B cell (primary cell): Measurements from ENCODE around the gene TGFBRAP1. TPM values are rescaled to one million over a fixed set of nuclear protein-coding genes. Genes with fewer than 3 reads are reported as not detected.

Source experiments
- ATAC-seq: fragments of 200-7000 bp; cut with Tn5 transposase; one replicate; pipeline ENCODE4 v1.10.0; 2021; ENCODE audit warnings: low read depth, mild to moderate bottlenecking, moderate number of reproducible peaks, moderate library complexity
- CTCF ChIA-PET: fragments of 350-600 bp; sonication (Branson Sonifier 250); formaldehyde crosslinking; loops from one replicate; lab custom pipeline; 2021; ENCODE audit warnings: antibody characterized with exemption, inconsistent platforms; lab: Charles Lee
- POLR2A ChIA-PET: fragments of 350-600 bp; sonication (Branson Sonifier 250); formaldehyde crosslinking; loops from one replicate; lab custom pipeline; 2021; ENCODE audit warnings: antibody characterized with exemption; lab: Charles Lee
- DNase-seq: peaks from one replicate; pipeline ENCODE4 v3.0.0; 2013
- H2AFZ ChIP-seq: 2 replicates; pipeline ENCODE4 v1.6.1; 2012; ENCODE audit warnings: mild to moderate bottlenecking, low read depth, low read length; ENCODE audit not compliant: insufficient read depth, poor library complexity, severe bottlenecking
- H3K27ac ChIP-seq, 2 donors: 1 replicate in 1 of 2; 2 replicates in 1 of 2; pipeline ENCODE4 v1.5.1; 2012 to 2013; ENCODE audit warnings: low read length in 2 of 2, mild to moderate bottlenecking in 2 of 2, moderate library complexity in 1 of 2
- H3K27me3 ChIP-seq, 4 experiments: fragments of 200-600 bp in 1 of 4; sonication (generic) in 1 of 4; replicated peaks in 1 of 4; 1 replicate in 2 of 4; 2 replicates in 2 of 4; pipeline versions ENCODE4 v1.6.1 to v1.7.0; 2013 to 2016; ENCODE audit warnings: low read length in 3 of 4, mild to moderate bottlenecking in 2 of 4, mixed read lengths in 1 of 4, moderate library complexity in 1 of 4; ENCODE audit not compliant: insufficient read depth in 4 of 4, control insufficient read depth in 3 of 4; ENCODE audit errors: control extremely low read depth in 1 of 4
- H3K36me3 ChIP-seq, 2 experiments: replicated peaks in 1 of 2; 1 replicate in 1 of 2; 2 replicates in 1 of 2; pipeline versions ENCODE4 v1.6.1 to v1.7.1; 2013; ENCODE audit warnings: low read length in 1 of 2; ENCODE audit not compliant: insufficient read depth in 2 of 2, control insufficient read depth in 1 of 2; ENCODE audit errors: control extremely low read depth in 1 of 2, extremely low read depth in 1 of 2
- H3K4me1 ChIP-seq, 2 donors: fragments of 200-600 bp in 1 of 2; sonication (generic) in 1 of 2; 1 replicate in 1 of 2; 2 replicates in 1 of 2; pipeline versions ENCODE4 v1.5.1 to v1.6.1; 2013 to 2017; ENCODE audit warnings: low read length in 2 of 2; ENCODE audit not compliant: control insufficient read depth in 2 of 2, insufficient read depth in 2 of 2
- H3K4me2 ChIP-seq: replicated peaks from 2 replicates; pipeline ENCODE3; 2012; ENCODE audit warnings: mild to moderate bottlenecking, low read depth, low read length; ENCODE audit not compliant: poor library complexity, severe bottlenecking
- H3K4me3 ChIP-seq, 5 experiments: fragments of 200-600 bp in 1 of 5; sonication (generic) in 1 of 5; 1 replicate in 3 of 5; 2 replicates in 2 of 5; pipeline versions ENCODE4 v1.5.1 to v1.7.0; 2011 to 2016; ENCODE audit warnings: low read length in 4 of 5, mild to moderate bottlenecking in 4 of 5, low read depth in 2 of 5, control low read depth in 1 of 5, moderate library complexity in 1 of 5; ENCODE audit not compliant: insufficient read depth in 1 of 5; ENCODE audit errors: control extremely low read depth in 1 of 5, extremely low read depth in 1 of 5
- H3K79me2 ChIP-seq: fragments of 200-600 bp; sonication (generic); one replicate; pipeline ENCODE4 v1.6.0; 2016; ENCODE audit warnings: low read length; ENCODE audit not compliant: control insufficient read depth, insufficient read depth
- H3K9ac ChIP-seq: fragments of 200-600 bp; sonication (generic); 2 replicates; pipeline ENCODE4 v1.6.1; 2017; ENCODE audit warnings: mild to moderate bottlenecking, low read length, moderate library complexity
- H3K9me3 ChIP-seq, 3 donors: one replicate each; pipeline versions ENCODE4 v1.6.1 to v1.7.1; 2013; ENCODE audit warnings: low read length in 2 of 3; ENCODE audit not compliant: control insufficient read depth in 2 of 3, insufficient read depth in 1 of 3; ENCODE audit errors: control extremely low read depth in 1 of 3
- H4K20me1 ChIP-seq: 2 replicates; pipeline ENCODE4 v1.6.0; 2012; ENCODE audit warnings: mild to moderate bottlenecking, low read length; ENCODE audit not compliant: insufficient read depth, control insufficient read depth, poor library complexity, severe bottlenecking
- H3K27ac Mint-ChIP-seq: one replicate; pipeline ENCODE4 v1.8.0; 2021; ENCODE audit warnings: mixed read lengths
- H3K27me3 Mint-ChIP-seq: one replicate; pipeline ENCODE4 v1.8.0; 2021; ENCODE audit warnings: mixed read lengths
- H3K4me1 Mint-ChIP-seq: one replicate; pipeline ENCODE4 v1.8.0; 2021; ENCODE audit warnings: mixed read lengths
- H3K4me3 Mint-ChIP-seq: one replicate; pipeline ENCODE4 v1.8.0; 2021; ENCODE audit warnings: mixed read lengths
- H3K9me3 Mint-ChIP-seq: one replicate; pipeline ENCODE4 v1.8.0; 2022; ENCODE audit warnings: mixed read lengths; ENCODE audit not compliant: insufficient read depth
- CTCF ChIP-seq: fragments of 200-600 bp; IDR thresholded peaks from one replicate; pipeline ENCODE4 v1.8.0; 2022; ENCODE audit warnings: antibody characterized with exemption, mild to moderate bottlenecking
- EZH2 ChIP-seq: IDR thresholded peaks from 2 replicates; pipeline ENCODE4 v1.6.1; 2012; ENCODE audit warnings: borderline replicate concordance, low read depth, mild to moderate bottlenecking, moderate library complexity, low read length; ENCODE audit not compliant: insufficient read depth, poor library complexity, severe bottlenecking
- WGBS: methylation state at CpG from one replicate; pipeline ENCODE4 v1.1.5; 2013; ENCODE audit warnings: missing lambda C conversion rate; ENCODE audit not compliant: insufficient coverage; 5-methylcytosine and 5-hydroxymethylcytosine counted together
- intact Hi-C: fragments of 100-400 bp; cut with micrococcal nuclease; formaldehyde crosslinking; loops from one replicate; pipeline ENCODE4 v1.10.0; 2022
- polyA plus RNA-seq: library from polyadenylated mRNA; depleted of rRNA; stranded (reverse); fragments of >200 nt; gene quantifications from 2 replicates; pipeline ENCODE4 v1.2.3, GENCODE V29; 2012
- total RNA-seq, 2 donors: library from RNA; stranded (reverse); fragments of 120-200 nt in 1 of 2; gene quantifications; 1 replicate in 1 of 2; 2 replicates in 1 of 2; pipeline versions ENCODE4 v1.2.3 to v1.2.4, GENCODE V29; 2013 to 2022

Gene TGFBRAP1
- total and polyA plus RNA-seq, 2 donors (not counting 1 experiment from before 2014, with no cell fraction given), result 9.3 to 21.7 TPM

DNA sequence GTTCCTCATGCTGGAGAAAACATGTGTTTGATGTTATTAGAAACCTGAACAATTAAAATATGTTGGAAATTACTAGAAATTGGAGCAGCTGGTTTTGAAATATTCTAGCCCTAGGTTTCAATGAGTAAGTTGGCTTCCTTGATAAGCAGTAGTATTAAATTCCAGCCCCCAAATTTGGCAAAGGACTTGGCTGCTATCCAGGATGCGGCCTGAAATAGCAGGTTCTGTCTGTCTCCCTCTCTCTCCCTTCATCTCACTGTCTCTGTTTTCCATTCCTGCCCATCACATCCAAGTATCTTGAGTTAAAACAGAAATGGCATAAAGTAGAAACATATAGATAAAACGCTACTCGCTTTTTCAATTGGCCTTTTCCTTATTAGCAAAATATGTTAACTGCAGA lies 108.9 kb downstream of the TGFBRAP1 start:
- Mint-ChIP-seq H3K4me3 (no peak overlapping the region), H3K27ac (no peak overlapping the region), H3K27me3 (peaks cover 23% of the 10 kb centered on the region), H3K9me3 (no peaks in the 10 kb centered on the region), H3K4me1 (peaks cover 4% of the 10 kb centered on the region)
- TF ChIP-seq CTCF (no peak), EZH2 (no peak)
- no peak overlapping the region for H3K9ac ChIP-seq
- POLR2A ChIA-PET, result no interaction called here
- no peaks in the 10 kb centered on the region for H3K4me1 ChIP-seq
- no CpG with 5 or more reads among the region's 3 CpGs for WGBS
- H3K4me2 ChIP-seq, result no peak overlapping the region
- H3K36me3 ChIP-seq, result no peaks in the 10 kb centered on the region
- no peak overlapping the region for H2AFZ ChIP-seq
- H4K20me1 ChIP-seq, result no peaks in the 10 kb centered on the region
- ATAC-seq, result no peak
- H3K79me2 ChIP-seq, result no peaks in the 10 kb centered on the region
- no peak overlapping the region for H3K4me3 ChIP-seq
- no peaks in the 10 kb centered on the region for H3K9me3 ChIP-seq
- peaks cover 0 to 2% (median 0%) of the 10 kb centered on the region in 4 experiments for H3K27me3 ChIP-seq
- intact Hi-C loops, result no loop called here
- CTCF ChIA-PET, result interaction anchor here (1.0 kb wide), 1 partner anchor 106 kb away, joined by 3 read pairs; no protein-coding TSS in a partner anchor
- DNase-seq, result no peak
- H3K27ac ChIP-seq, result no peak overlapping the region

DNA sequence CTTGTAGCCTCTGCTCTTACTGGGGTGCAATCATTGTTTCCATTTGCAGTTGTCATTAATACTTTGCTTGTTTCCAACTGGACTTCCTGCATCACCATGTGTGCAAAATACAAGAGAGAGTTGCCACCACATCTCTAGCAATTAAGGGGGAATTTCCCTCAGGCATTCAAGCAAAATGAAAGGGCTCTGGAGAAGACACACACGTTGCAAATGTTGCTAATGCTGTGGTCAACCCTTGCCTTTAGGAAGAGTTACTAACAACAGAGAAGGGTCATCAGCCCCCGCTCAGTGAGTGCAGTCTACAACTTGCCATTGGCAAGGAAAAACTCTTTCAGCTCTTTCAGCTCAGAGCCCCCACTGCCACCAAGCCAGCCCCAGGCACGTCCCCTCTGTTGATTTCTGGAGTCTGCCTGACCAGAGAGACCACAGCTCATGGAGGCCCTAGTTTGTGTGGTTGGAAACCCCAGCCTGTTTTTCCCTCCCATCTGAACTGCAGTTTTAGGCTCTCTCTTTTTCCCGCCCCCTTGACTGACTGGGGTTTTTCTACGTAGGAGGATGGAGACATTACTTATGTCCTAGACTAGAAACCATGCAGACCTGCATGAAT lies 113.8 kb downstream of the TGFBRAP1 start:
- H3K4me3 ChIP-seq, result no peak overlapping the region
- no peaks in the 10 kb centered on the region for H4K20me1 ChIP-seq
- intact Hi-C loops, result no loop called here
- 42% methylated on average over 3 of the region's 5 CpGs for whole genome bisulfite sequencing
- Mint-ChIP-seq H3K27ac (no peak overlapping the region), H3K9me3 (no peaks in the 10 kb centered on the region), H3K4me3 (no peak overlapping the region), H3K4me1 (peaks cover 4% of the 10 kb centered on the region), H3K27me3 (peaks cover 6% of the 10 kb centered on the region)
- H3K27me3 ChIP-seq, result no peaks in the 10 kb centered on the region
- DNase-seq, result no peak
- ATAC-seq, result no peak
- no peak for TF ChIP-seq EZH2
- no peak for TF ChIP-seq CTCF
- no peaks in the 10 kb centered on the region for H3K9me3 ChIP-seq
- POLR2A ChIA-PET, result no interaction called here
- H2AFZ ChIP-seq, result no peak overlapping the region
- CTCF ChIA-PET, result interaction anchor here (0.6 to 3.6 kb wide), 3 partner anchors 9 to 101 kb away, joined by 3 to 17 read pairs (median 4); no protein-coding TSS in a partner anchor
- H3K27ac ChIP-seq, result no peak overlapping the region
- no peaks in the 10 kb centered on the region for H3K4me1 ChIP-seq
- H3K9ac ChIP-seq, result no peak overlapping the region
- no peaks in the 10 kb centered on the region for H3K36me3 ChIP-seq
- H3K79me2 ChIP-seq, result no peaks in the 10 kb centered on the region
- no peak overlapping the region for H3K4me2 ChIP-seq

Other genes with a start within 250 kb of the TGFBRAP1 start
- not detected in 2 replicates for gene GPR45, start 88.0 kb downstream of the TGFBRAP1 start, total RNA-seq
- not detected in 2 replicates for gene GPR45, start 88.0 kb downstream of the TGFBRAP1 start, polyA plus RNA-seq
- gene C2orf49, start 7.8 kb upstream of the TGFBRAP1 start, total RNA-seq, result 29.3 and 32.1 TPM in 2 replicates
- 7.5 and 10.8 TPM in 2 replicates for gene C2orf49, start 7.8 kb upstream of the TGFBRAP1 start, polyA plus RNA-seq
- not detected in 2 replicates for gene FHL2, start 69.3 kb upstream of the TGFBRAP1 start, total RNA-seq
- gene FHL2, start 69.3 kb upstream of the TGFBRAP1 start, polyA plus RNA-seq, result 0.23 TPM in 1 of 2 replicates, not detected in the other